HG02970 (cell line): ENCODE data around the gene CDX1.

ENCODE experiments used
- ATAC-seq: cut with Tn5 transposase; IDR thresholded peaks from one replicate; pipeline ENCODE4 v1.9.1; 2021; ENCODE audit warnings: mild to moderate bottlenecking, moderate library complexity, moderate number of reproducible peaks; ENCODE audit not compliant: unreplicated experiment, low FRiP score

Gene CDX1

GRCh38 chr5:150130493-150130922 lies 36.1 kb upstream of the CDX1 start:
- ATAC-seq: no peak

- ATAC-seq: no peak
These were observed 35.1 kb upstream of the CDX1 start for GRCh38 chr5:150131461-150131860.

GRCh38 chr5:150131978-150132694 lies 34.4 kb upstream of the CDX1 start:
- no peak for ATAC-seq

DNA sequence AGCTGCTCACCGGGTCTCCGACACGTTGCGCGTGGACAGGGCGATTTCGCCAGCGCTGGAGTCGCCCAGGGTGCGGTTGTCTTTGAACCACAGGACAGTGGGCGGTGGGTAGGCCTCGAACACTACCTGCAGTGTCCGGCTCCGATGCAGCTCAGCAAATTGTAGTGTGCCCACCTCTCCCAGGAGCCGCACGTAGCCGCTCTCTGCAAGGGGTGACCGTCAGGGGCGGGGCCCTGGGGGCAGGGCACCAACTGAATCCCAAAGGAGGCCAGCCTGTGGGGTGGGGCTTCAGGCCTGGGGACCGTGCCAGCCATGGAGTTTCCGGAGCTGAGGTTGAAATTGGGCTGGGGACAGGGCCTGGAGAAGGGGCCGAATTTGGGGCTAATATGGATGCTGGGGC lies 33.8 kb upstream of the CDX1 start:
- ATAC-seq: no peak

DNA sequence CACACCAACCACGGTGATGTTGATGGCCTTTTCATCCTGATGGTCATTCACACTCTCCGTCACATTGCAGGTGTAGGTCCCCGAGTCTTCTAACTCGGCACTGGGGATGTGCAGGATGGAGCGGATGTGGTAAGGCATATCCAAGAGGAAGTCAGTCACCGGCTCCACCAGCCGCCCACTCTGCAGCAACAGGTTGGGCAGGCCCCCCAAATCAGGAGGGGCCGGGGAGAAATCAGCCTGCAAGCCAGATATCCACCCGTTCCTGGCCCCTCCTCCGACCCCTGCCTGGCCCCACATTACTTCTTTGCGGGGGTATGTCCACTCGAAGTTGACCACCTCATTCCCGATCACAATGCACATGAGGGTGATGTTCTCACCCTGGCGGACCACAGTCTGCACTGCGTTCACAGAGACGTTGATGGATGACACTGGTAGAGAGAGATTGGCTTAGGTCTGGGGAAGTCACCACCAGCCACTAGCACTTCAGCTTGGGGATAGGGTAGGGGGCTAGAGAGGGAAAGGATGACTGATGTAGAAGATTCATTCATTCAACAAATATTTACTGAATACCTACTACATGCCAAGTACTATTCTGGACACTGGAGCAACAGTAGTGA lies 32.9 kb upstream of the CDX1 start:
- no peak for ATAC-seq

DNA sequence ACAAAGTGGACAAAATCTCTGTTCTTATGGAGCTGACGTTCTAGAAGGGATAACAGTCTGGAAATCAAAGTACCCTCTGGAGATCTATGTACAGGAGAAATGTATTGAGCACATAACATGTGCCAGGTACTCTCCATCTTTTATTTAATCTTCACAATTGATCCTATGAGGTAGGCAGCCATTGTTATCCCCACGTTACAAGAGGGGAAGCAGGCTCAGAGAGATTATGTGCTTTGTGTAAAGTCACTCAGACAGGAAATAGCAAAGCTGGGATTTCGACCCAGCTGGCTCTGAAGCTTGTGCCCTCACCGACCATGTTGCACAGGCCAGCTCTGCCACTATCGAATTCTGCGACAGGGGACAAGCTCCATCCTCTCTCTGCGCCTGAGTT lies 32.4 kb upstream of the CDX1 start:
- no peak for ATAC-seq

DNA sequence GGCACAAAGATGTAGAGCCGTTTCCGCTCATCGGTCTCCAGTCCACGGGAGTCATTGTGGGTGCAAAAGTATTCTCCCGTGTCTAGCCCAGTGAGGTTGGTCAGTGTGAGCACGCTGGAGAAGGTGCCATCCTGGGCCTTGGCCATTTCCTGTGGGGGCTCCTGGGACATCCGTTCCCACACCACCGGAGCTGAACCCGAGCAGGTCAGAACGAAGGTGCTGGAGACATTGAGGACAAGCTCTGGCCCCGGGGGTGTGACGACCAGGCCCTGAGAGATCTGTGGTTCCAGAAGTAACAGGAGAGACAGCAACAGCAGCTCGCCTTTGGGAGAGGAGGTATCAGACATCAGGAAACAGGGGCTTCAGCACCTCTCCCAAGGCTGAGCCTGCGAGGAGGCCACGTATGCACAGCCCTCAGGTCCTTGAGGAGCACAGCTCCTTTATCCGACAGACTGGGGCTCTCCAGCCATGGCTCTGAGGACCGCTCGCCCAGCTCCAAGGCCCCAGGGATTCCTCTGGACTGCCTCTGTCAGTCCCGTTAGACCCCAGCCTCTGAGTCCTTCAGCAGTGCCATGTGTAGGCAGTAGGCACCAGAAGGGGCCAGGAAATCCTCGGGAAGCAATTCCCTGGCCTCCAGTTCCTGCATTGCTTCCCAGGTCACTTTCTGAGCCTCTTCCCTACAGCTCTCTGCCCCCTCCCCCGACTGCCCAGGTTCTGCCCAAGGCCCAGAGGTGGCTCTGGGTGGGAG lies 30.8 kb upstream of the CDX1 start:
- no peak for ATAC-seq

DNA sequence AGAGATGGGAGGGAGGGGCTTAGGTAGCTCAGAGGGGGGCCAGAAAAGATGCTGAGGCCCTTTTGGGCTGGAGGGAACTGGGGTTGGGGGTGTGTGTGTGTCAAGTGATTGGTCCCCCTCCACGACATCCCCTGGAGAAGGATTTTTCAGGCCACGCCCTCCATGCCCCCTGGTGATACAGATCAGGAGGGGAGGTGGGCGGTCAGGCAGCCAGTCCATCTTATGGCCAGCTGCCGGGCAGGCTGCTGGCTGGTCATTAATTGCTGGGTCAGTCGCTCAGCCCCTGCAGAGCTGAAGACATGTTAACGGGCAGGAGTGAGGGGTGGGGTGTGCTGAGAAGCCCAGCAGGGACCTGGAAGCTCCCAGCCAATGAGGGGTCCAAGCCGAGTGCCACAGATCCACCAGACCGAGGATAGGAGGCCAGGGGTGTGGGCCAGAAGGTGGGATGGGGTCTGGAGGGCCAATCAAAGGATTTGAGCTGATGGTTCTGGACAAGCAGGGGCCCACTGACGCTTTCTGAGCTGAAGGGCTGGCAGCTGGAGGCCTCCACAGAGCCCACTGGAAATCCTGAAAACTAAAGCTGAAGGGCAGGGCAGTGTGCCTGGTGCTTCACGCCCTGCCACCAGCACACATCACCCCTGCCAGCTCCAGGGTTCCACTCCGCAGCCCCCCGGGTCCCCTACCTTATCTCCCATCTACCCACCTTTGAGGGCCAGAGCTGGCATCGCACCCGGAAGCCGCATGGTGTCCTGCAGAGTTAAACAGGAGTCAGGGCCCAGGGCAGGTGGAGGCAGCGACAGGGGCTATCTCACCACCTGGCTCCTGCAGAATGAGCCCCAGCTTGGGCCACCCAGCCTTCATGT lies 30.0 kb upstream of the CDX1 start:
- no peak for ATAC-seq

DNA sequence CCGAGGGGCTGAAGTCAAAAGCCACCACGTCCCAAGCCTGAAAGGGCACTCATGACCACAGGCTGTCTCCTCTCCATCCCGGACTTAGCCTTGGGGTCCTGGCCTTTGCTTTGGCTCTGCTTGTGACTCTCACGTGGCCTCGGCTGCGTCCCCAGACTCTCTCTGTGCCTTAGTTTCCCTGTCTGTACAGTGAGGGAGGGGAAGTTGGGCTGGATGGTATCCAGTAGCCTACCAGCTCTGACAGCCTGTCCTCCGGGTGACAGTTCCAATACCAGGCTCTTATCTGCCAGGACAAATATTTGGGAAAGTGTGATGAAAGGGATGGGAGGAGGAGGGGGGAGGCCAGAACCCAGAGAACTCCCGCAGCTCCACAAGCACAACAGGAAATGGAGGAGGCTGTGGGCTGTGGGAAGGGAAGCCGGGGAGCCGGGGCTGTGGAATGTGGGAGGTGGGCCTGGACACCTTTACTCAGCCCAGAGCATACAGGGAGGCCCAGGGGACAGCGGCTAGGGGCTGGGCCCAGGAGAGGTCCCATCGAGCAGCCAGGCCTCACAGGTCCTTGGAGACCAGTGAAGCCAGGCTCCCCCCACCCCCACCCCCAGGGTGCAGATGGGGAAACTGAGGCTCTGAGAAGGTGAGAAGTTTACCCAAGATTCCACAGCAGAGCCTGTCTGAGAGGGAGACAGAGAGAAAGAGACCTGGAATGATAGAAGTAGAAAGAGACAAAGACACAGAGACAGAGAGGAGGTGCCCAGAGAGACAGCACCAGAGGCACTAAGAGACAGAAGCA lies 29.2 kb upstream of the CDX1 start:
- ATAC-seq: no peak

GRCh38 chr5:150137997-150138396 lies 28.6 kb upstream of the CDX1 start:
- no peak for ATAC-seq

GRCh38 chr5:150138551-150139265 lies 27.9 kb upstream of the CDX1 start:
- ATAC-seq: no peak

DNA sequence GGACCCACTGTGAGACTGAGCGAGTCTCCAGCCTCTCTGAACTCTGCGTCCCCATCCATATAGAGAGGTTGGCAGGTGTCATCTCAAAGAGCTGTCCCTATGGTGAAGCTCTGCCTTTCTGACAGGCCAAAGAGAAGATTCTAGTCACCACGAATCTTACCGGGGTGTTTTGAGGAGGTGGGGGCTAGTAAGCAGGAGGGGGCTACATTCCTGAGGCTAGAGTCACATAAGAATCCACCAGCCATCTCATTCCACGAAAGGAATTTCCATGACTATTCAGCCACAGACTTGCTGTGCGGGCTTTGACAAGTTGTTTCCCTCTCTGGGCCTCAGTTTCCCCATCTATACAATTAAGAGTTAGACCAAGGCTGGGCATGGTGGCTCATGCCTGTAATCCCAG lies 27.2 kb upstream of the CDX1 start:
- ATAC-seq: no peak

- no peak for ATAC-seq
These were observed 25.7 kb upstream of the CDX1 start for GRCh38 chr5:150140830-150141229.

DNA sequence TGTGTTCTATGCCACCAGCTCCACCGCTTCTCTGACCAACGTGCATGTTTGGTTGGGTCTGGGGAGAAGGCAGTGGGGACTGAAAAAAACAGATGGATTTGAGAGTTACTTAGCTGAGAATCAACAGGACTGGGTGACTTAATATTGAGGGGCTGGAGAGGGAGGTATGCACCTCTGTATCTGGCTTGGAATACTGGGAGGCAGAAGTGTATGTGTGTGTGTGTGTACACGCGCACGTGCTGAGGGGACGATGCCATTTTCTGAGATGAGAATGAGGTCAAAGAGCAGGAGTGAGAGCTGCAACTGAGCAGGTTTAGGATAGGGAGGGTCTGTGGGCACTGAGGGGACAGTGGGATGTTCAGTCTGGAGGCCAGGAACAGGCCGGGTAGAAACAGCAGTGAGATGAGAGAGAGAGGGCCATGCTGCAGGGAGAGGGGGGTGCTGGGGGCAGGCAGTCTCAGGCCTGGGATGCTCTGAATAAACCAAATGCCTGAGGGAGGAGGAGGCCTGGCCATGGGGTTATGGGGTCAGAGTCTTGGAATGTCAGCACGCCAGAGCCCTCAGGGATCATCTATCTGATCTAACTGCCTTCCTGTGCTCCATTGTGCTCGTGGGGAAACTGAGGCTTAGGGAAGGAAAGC lies 24.9 kb upstream of the CDX1 start:
- no peak for ATAC-seq

- ATAC-seq: no peak
These were observed 24.2 kb upstream of the CDX1 start for GRCh38 chr5:150142185-150142958.

GRCh38 chr5:150142959-150143349 lies 23.6 kb upstream of the CDX1 start:
- no peak for ATAC-seq

GRCh38 chr5:150143350-150144245 lies 23.0 kb upstream of the CDX1 start:
- ATAC-seq: no peak
